Neural progenitor cell (in vitro differentiated cells): ENCODE measurements around the gene CDKN2B. TPM values are rescaled to one million over a fixed set of nuclear protein-coding genes. Genes with fewer than 3 reads are reported as not detected.

Source experiments
- DNase-seq: peaks from one replicate; pipeline ENCODE4 v3.0.0-alpha.2; 2016; ENCODE audit warnings: low spot score
- H2AFZ ChIP-seq: fragments of 200-600 bp; sonication (generic); replicated peaks from 2 replicates; pipeline ENCODE4 v1.6.1; 2016; ENCODE audit warnings: antibody characterized with exemption
- H3F3A ChIP-seq: fragments of 200-600 bp; sonication (generic); 2 replicates; pipeline ENCODE4 v1.6.1; 2016; ENCODE audit warnings: antibody characterized with exemption, low read depth
- H3K27ac ChIP-seq: fragments of 200-600 bp; sonication (generic); 2 replicates; pipeline ENCODE4 v1.5.1; 2016; ENCODE audit warnings: mild to moderate bottlenecking
- H3K27me3 ChIP-seq: fragments of 200-600 bp; sonication (generic); 2 replicates; pipeline ENCODE4 v1.6.1; 2016; ENCODE audit warnings: mild to moderate bottlenecking, moderate library complexity
- H3K36me3 ChIP-seq: fragments of 200-600 bp; sonication (generic); 2 replicates; pipeline ENCODE4 v1.5.1; 2016
- H3K4me1 ChIP-seq: fragments of 200-600 bp; sonication (generic); 2 replicates; pipeline ENCODE4 v1.6.1; 2016; ENCODE audit warnings: mixed run types
- H3K4me2 ChIP-seq: fragments of 200-600 bp; sonication (generic); 2 replicates; pipeline ENCODE4 v1.6.1; 2016
- H3K4me3 ChIP-seq: fragments of 200-600 bp; sonication (generic); 2 replicates; pipeline ENCODE4 v1.5.1; 2016
- H3K79me2 ChIP-seq: fragments of 200-600 bp; sonication (generic); 2 replicates; pipeline ENCODE4 v1.6.1; 2016; ENCODE audit warnings: low read depth
- H3K9ac ChIP-seq: fragments of 200-600 bp; sonication (generic); 2 replicates; pipeline ENCODE4 v1.6.1; 2016
- H3K9me3 ChIP-seq: fragments of 200-600 bp; sonication (generic); 2 replicates; pipeline ENCODE4 v1.5.1; 2016; ENCODE audit warnings: low read depth
- H4K20me1 ChIP-seq: fragments of 200-600 bp; sonication (generic); 2 replicates; pipeline ENCODE4 v1.6.1; 2016; ENCODE audit warnings: low read depth
- H3K27ac Mint-ChIP-seq: 3 replicates; pipeline ENCODE4 v1.8.0; 2021; ENCODE audit warnings: mixed read lengths
- H3K27me3 Mint-ChIP-seq: 2 replicates; pipeline ENCODE4 v1.8.0; 2022; ENCODE audit warnings: low read depth, mild to moderate bottlenecking, inconsistent platforms, moderate library complexity, mixed read lengths; ENCODE audit not compliant: insufficient read depth
- H3K36me3 Mint-ChIP-seq: 3 replicates; pipeline ENCODE4 v1.8.0; 2021; ENCODE audit warnings: mixed read lengths
- H3K4me1 Mint-ChIP-seq: 3 replicates; pipeline ENCODE4 v1.8.0; 2021; ENCODE audit warnings: mixed read lengths
- H3K4me3 Mint-ChIP-seq: 3 replicates; pipeline ENCODE4 v1.8.0; 2021; ENCODE audit warnings: mild to moderate bottlenecking, moderate library complexity, mixed read lengths
- H3K9me3 Mint-ChIP-seq: 3 replicates; pipeline ENCODE4 v1.8.0; 2020; ENCODE audit warnings: mixed read lengths
- CTCF ChIP-seq: fragments of 200-600 bp; sonication (generic); IDR thresholded peaks from 2 replicates; pipeline ENCODE4 v1.5.1; 2017; ENCODE audit warnings: antibody characterized with exemption, mild to moderate bottlenecking
- EZH2 ChIP-seq: fragments of 200-600 bp; sonication (generic); IDR thresholded peaks from 2 replicates; pipeline ENCODE4 v1.6.1; 2017; ENCODE audit warnings: antibody characterized with exemption, mild to moderate bottlenecking, moderate library complexity
- EZH2phosphoT487 ChIP-seq: fragments of 200-600 bp; sonication (generic); IDR thresholded peaks from 2 replicates; pipeline ENCODE4 v1.6.1; 2017; ENCODE audit warnings: antibody characterized with exemption
- total RNA-seq: library from RNA; depleted of rRNA; stranded (reverse); fragments of >200 nt; gene quantifications from 2 replicates; pipeline ENCODE4 v1.2.3, GENCODE V29; 2015; ENCODE audit warnings: low replicate concordance

CDKN2B gene
- total RNA-seq, 1 donor from 2014 or later = 0.07 TPM

- no peak for DNase-seq
- Histone ChIP-seq H3K27ac (no peak overlapping the region), H3K36me3 (no peaks in the 10 kb centered on the region), H2AFZ (peak overlapping the region; percentile 79), H3K27me3 (peaks cover 100% of the 10 kb centered on the region), H3K9me3 (no peaks in the 10 kb centered on the region), H3K4me2 (peak overlapping the region; percentile 82), H3F3A (peaks cover 35% of the 10 kb centered on the region), H3K9ac (no peak overlapping the region), H3K4me1 (no peaks in the 10 kb centered on the region), H3K79me2 (no peaks in the 10 kb centered on the region), H3K4me3 (peak overlapping the region; percentile 45), H4K20me1 (peaks cover 74% of the 10 kb centered on the region)
- H3K4me3 Mint-ChIP-seq = peak overlapping the region; percentile 84
- TF ChIP-seq CTCF (no peak), EZH2phosphoT487 (peak; percentile 43), EZH2 (no peak)
- no peak overlapping the region for H3K27ac Mint-ChIP-seq
- H3K36me3 Mint-ChIP-seq = no peaks in the 10 kb centered on the region
- H3K9me3 Mint-ChIP-seq = peaks cover 4% of the 10 kb centered on the region
- peaks cover 15% of the 10 kb centered on the region for H3K4me1 Mint-ChIP-seq
- peaks cover 94% of the 10 kb centered on the region for H3K27me3 Mint-ChIP-seq
Observed at GRCh38 chr9:21974343-21974721, 34.8 kb downstream of the CDKN2B start.

- Histone ChIP-seq H3K79me2 (no peaks in the 10 kb centered on the region), H3F3A (peaks cover 41% of the 10 kb centered on the region), H4K20me1 (peaks cover 89% of the 10 kb centered on the region), H3K36me3 (no peaks in the 10 kb centered on the region), H3K9ac (no peak overlapping the region), H2AFZ (no peak overlapping the region), H3K27me3 (peaks cover 100% of the 10 kb centered on the region), H3K4me3 (no peak overlapping the region), H3K4me1 (no peaks in the 10 kb centered on the region), H3K27ac (no peak overlapping the region), H3K9me3 (no peaks in the 10 kb centered on the region), H3K4me2 (no peak overlapping the region)
- H3K27me3 Mint-ChIP-seq = peaks cover 96% of the 10 kb centered on the region
- no peak for DNase-seq
- no peak overlapping the region for H3K4me3 Mint-ChIP-seq
- no peak for TF ChIP-seq EZH2
- TF ChIP-seq CTCF = no peak
- peak; percentile 26 for TF ChIP-seq EZH2phosphoT487
- H3K4me1 Mint-ChIP-seq = peaks cover 20% of the 10 kb centered on the region
- no peaks in the 10 kb centered on the region for H3K36me3 Mint-ChIP-seq
- H3K9me3 Mint-ChIP-seq = peaks cover 4% of the 10 kb centered on the region
- H3K27ac Mint-ChIP-seq = no peak overlapping the region
Observed at GRCh38 chr9:21972361-21972760, 36.7 kb downstream of the CDKN2B start.

DNA sequence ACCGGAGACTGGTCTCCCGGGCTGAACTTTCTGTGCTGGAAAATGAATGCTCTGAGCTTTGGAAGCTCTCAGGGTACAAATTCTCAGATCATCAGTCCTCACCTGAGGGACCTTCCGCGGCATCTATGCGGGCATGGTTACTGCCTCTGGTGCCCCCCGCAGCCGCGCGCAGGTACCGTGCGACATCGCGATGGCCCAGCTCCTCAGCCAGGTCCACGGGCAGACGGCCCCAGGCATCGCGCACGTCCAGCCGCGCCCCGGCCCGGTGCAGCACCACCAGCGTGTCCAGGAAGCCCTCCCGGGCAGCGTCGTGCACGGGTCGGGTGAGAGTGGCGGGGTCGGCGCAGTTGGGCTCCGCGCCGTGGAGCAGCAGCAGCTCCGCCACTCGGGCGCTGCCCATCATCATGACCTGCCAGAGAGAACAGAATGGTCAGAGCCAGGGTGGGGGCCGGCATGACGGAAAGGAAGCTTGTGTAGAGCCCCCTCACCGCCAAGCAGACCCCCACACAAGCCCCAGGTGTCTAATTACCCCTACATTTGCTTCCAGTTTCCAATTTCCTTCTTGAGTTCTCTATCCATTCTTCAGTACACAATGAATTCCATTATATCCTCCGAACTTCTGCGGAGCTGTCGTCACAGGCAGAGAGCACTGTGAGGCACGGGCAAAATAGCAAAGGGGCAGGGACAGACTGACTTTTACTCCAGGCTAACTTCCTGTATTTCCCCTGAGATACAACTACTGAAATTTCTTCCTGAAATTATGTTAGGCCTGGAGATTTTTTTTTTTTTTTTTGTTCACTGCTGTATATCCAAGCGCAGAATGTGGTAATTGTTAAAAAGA is 38.1 kb downstream of the CDKN2B start:
- Mint-ChIP-seq H3K4me3 (peak overlapping the region; percentile 37), H3K4me1 (peaks cover 20% of the 10 kb centered on the region), H3K9me3 (peaks cover 4% of the 10 kb centered on the region), H3K36me3 (no peaks in the 10 kb centered on the region), H3K27ac (no peak overlapping the region), H3K27me3 (peaks cover 94% of the 10 kb centered on the region)
- Histone ChIP-seq H3F3A (peaks cover 41% of the 10 kb centered on the region), H3K36me3 (no peaks in the 10 kb centered on the region), H3K4me1 (no peaks in the 10 kb centered on the region), H2AFZ (no peak overlapping the region), H3K9ac (no peak overlapping the region), H3K79me2 (no peaks in the 10 kb centered on the region), H3K4me3 (no peak overlapping the region), H3K4me2 (peak overlapping the region; percentile 20), H3K27ac (no peak overlapping the region), H3K9me3 (no peaks in the 10 kb centered on the region), H3K27me3 (peaks cover 100% of the 10 kb centered on the region), H4K20me1 (peaks cover 95% of the 10 kb centered on the region)
- peak; percentile 55 for DNase-seq
- no peak for TF ChIP-seq CTCF
- TF ChIP-seq EZH2 = peak; percentile 97
- peak; percentile 90 for TF ChIP-seq EZH2phosphoT487
